Gastrocnemius medialis (tissue), 4 donors: ENCODE results near the gene CREBBP.

Experiments
- POLR2A ChIP-seq, 2 donors: fragments of 450-650 bp; IDR thresholded peaks; one replicate each; pipeline ENCODE4 v1.6.1; 2017; ENCODE audit warnings: antibody characterized with exemption in 2 of 2, mild to moderate bottlenecking in 2 of 2, moderate library complexity in 2 of 2
- TF ChIP-seq, protein P1 (sequence below), 5 experiments: fragments of 450-650 bp in 3 of 5; fragments of 200-600 bp in 2 of 5; sonication (generic) in 2 of 5; IDR thresholded peaks in 4 of 5; conservative IDR thresholded peaks in 1 of 5; 1 replicate in 4 of 5; 2 replicates in 1 of 5; pipeline ENCODE4 v1.5.1; 2016 to 2019; ENCODE audit warnings: antibody characterized with exemption in 5 of 5, mild to moderate bottlenecking in 3 of 5, moderate library complexity in 3 of 5

DNA sequence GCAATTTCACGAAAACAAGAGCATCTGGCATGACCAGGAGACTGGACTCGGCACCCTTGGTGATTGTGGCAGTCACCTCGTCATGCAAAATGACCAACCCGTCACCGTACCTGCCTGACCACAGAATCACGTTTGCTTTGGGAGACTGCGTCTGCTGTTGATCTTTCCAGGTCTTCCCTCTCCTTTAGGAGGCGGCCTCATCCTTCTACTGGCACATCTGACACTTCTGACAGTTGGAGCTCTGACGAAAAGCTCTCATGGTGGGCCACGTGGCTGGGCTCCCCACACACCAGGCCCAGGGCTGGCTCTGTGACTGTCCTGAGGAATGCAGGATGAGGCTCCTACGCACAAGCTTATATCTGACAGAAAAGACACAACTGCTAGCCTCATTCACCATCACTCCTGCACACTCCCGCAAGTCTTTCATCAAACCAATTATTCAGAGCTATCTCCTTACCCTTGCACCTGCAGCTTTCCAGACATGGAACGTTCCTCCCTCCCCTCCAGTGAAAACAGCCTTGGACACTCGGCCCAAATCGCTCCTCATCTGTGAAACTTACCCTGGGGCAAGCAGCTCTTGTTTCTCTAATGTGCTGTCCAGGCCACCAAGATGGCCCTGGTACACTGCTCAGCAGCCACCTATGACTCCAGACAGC, 166.8 kb downstream of the CREBBP start:
- TF ChIP-seq, protein P1, sequence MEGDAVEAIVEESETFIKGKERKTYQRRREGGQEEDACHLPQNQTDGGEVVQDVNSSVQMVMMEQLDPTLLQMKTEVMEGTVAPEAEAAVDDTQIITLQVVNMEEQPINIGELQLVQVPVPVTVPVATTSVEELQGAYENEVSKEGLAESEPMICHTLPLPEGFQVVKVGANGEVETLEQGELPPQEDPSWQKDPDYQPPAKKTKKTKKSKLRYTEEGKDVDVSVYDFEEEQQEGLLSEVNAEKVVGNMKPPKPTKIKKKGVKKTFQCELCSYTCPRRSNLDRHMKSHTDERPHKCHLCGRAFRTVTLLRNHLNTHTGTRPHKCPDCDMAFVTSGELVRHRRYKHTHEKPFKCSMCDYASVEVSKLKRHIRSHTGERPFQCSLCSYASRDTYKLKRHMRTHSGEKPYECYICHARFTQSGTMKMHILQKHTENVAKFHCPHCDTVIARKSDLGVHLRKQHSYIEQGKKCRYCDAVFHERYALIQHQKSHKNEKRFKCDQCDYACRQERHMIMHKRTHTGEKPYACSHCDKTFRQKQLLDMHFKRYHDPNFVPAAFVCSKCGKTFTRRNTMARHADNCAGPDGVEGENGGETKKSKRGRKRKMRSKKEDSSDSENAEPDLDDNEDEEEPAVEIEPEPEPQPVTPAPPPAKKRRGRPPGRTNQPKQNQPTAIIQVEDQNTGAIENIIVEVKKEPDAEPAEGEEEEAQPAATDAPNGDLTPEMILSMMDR (IDR thresholded peaks at IDR 0.05 in 4 of 5, conservative IDR thresholded peaks at IDR 0.05 in 1 of 5): no peak
- no peak for TF ChIP-seq POLR2A (IDR thresholded peaks at IDR 0.05)
